ENCODE measurements around the gene AMPH. TPM values are rescaled to one million over a fixed set of nuclear protein-coding genes. Genes with fewer than 3 reads are reported as not detected.

The AMPH gene
- total and polyA plus RNA-seq, 2 of the 4 experiments (the other 2 are of a cell fraction), result 3.9 to 4.8 TPM

DNA sequence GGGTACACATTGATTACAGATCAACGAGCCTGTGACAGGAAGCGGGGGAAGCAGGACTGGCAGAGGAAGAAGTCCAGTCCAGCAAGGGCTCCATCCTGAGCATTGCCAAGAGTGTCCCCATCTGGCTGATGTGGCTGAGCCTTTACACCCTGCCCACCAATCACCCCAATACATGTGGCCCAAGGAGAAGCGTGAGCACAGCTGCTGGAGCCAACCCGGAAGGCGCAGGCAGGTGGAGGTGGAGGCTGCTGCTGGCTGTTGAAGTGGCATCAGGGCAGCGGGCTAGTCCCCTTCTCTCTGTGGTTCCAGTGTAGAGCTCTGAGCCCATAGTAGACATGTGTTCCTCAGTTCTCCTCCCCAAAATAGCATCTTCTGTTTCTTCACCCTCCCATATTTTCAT, 6.8 kb upstream of the AMPH start (continued):
- TF ChIP-seq, protein P1, sequence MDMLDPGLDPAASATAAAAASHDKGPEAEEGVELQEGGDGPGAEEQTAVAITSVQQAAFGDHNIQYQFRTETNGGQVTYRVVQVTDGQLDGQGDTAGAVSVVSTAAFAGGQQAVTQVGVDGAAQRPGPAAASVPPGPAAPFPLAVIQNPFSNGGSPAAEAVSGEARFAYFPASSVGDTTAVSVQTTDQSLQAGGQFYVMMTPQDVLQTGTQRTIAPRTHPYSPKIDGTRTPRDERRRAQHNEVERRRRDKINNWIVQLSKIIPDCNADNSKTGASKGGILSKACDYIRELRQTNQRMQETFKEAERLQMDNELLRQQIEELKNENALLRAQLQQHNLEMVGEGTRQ (IDR thresholded peaks at IDR 0.05; ENCODE audit: low read depth, low read length), result no peak
- no peak for TF ChIP-seq BHLHE40 (IDR thresholded peaks at IDR 0.05; ENCODE audit: low read depth, low read length)
- TF ChIP-seq, protein P2, sequence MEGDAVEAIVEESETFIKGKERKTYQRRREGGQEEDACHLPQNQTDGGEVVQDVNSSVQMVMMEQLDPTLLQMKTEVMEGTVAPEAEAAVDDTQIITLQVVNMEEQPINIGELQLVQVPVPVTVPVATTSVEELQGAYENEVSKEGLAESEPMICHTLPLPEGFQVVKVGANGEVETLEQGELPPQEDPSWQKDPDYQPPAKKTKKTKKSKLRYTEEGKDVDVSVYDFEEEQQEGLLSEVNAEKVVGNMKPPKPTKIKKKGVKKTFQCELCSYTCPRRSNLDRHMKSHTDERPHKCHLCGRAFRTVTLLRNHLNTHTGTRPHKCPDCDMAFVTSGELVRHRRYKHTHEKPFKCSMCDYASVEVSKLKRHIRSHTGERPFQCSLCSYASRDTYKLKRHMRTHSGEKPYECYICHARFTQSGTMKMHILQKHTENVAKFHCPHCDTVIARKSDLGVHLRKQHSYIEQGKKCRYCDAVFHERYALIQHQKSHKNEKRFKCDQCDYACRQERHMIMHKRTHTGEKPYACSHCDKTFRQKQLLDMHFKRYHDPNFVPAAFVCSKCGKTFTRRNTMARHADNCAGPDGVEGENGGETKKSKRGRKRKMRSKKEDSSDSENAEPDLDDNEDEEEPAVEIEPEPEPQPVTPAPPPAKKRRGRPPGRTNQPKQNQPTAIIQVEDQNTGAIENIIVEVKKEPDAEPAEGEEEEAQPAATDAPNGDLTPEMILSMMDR (conservative IDR thresholded peaks at IDR 0.05; ENCODE audit: low read depth, low read length), result no peak

DNA sequence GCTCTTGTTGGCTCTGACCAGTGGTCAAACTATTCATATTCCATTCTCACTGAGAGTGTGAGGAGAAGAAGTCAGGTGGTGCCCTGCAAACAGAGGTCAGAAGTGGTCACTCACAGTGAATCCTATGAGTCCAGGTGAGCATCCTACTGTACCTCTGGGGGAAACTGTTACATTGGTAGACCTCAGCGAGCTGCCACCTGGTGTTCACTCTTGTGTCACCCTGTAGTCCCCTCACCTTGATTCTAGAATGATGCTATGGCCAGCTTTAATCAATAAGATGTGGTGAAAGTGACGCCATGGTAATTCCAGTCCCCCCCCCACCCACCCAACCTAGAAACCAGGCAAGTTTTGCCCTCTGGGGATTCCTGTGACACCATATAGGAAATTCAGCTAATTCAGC, 1.2 kb upstream of the AMPH start:
- Histone ChIP-seq H3K4me1 (ENCODE audit: control insufficient read depth, insufficient read depth, low read length) (peaks cover 7% of the 10 kb centered on the region; the same call in 1 of the 2 replicates), H3K9me1 (ENCODE audit: insufficient read depth, low read length) (0 out of 2 replicates have a peak, but pooled peaks cover 2% of the 10 kb centered on the region), H2BK20ac (ENCODE audit: low read depth, low read length) (no peak overlapping the region), H2AK9ac (replicated peaks; ENCODE audit: low read depth, low read length, poor library complexity) (no peak overlapping the region), H2BK120ac (ENCODE audit: low read depth, low read length) (no peak overlapping the region), H3K23ac (ENCODE audit: low read depth, low read length) (no peak overlapping the region), H3K27me3 (ENCODE audit: control insufficient read depth, insufficient read depth, low read length) (peaks cover 5% of the 10 kb centered on the region), H2AK5ac (ENCODE audit: low read depth, low read length) (no peak overlapping the region), H4K91ac (ENCODE audit: insufficient read depth, low read depth, low read length) (no peak overlapping the region), H3K14ac (replicated peaks; ENCODE audit: low read depth, low read length) (no peak overlapping the region), H3K9me3 (ENCODE audit: control insufficient read depth, insufficient read depth, low read length) (no peaks in the 10 kb centered on the region), H3K4me3 (ENCODE audit: insufficient read depth, low read depth, low read length) (no peak overlapping the region), H3K4me2 (ENCODE audit: low read depth, low read length) (no peak overlapping the region), H3K27ac (ENCODE audit: insufficient read depth, low read length) (no peak overlapping the region), H3K56ac (ENCODE audit: extremely low read depth, insufficient read depth, low read length) (no peak overlapping the region), H4K20me1 (ENCODE audit: insufficient read depth, low read length) (no peaks in the 10 kb centered on the region), H4K5ac (ENCODE audit: low read depth, low read length) (no peak overlapping the region), H2BK5ac (ENCODE audit: low read depth, low read length, poor library complexity, severe bottlenecking) (no peak overlapping the region), H2BK15ac (ENCODE audit: low read depth, low read length) (no peak overlapping the region), H3K36me3 (ENCODE audit: control insufficient read depth, insufficient read depth, low read length) (no peaks in the 10 kb centered on the region), H2AFZ (replicated peaks; ENCODE audit: low read length, poor library complexity) (no peak overlapping the region), H3K9ac (ENCODE audit: low read depth, low read length) (no peak overlapping the region), H3K4ac (ENCODE audit: low read depth, low read length) (no peak overlapping the region), H3K79me1 (ENCODE audit: low read depth in 1 of 2, low read length in 2 of 2) (no peaks in the 10 kb centered on the region), H3K18ac (ENCODE audit: low read depth, low read length) (no peak overlapping the region), H4K8ac (ENCODE audit: low read depth in 2 of 2, low read length in 2 of 2) (no peak overlapping the region)
- no peak for TF ChIP-seq MXI1 (IDR thresholded peaks at IDR 0.05; ENCODE audit: borderline replicate concordance, low read depth, low read length)
- TF ChIP-seq, protein P2 (conservative IDR thresholded peaks at IDR 0.05; ENCODE audit: low read depth, low read length), result no peak
- TF ChIP-seq MAFK (IDR thresholded peaks at IDR 0.05; ENCODE audit: low read depth, low read length), result no peak
- TF ChIP-seq CHD1 (IDR thresholded peaks at IDR 0.05; ENCODE audit: low read depth, low read length), result no peak
- TF ChIP-seq SMC3 (IDR thresholded peaks at IDR 0.05; ENCODE audit: low read depth, low read length), result no peak
- ATAC-seq (ENCODE audit: low read depth) (no peak), DNase-seq (no peak)
- ChIA-PET POLR2A (ENCODE audit: unreplicated experiment) (no interaction called here), CTCF (no interaction called here)
- BruUV-seq (replicated peaks), result no TSS peak
- WGBS, 2 experiments (ENCODE audit: extremely low coverage in 2 of 2, insufficient read length in 1 of 2), result no CpG with 5 or more reads among the region's 2 CpGs
- dilution Hi-C loops (cut with HindIII; ENCODE audit: low sequenced_read_pairs, unreplicated experiment), result no loop called here
- intact Hi-C loops (cut with micrococcal nuclease), result no loop called here
- in situ Hi-C loops (cut with MboI; ENCODE audit: low sequenced_read_pairs), result no loop called here
